Ovary (tissue), 9 donors: ENCODE results near the gene CEMP1. TPM values are rescaled to one million over a fixed set of nuclear protein-coding genes. Genes with fewer than 3 reads are reported as not detected.
A peak's percentile ranks its signal among the peaks of the same experiment; 100 is the strongest.

Source experiments
- DNase-seq, 5 donors: peaks; one replicate each; pipeline ENCODE4 v3.0.0-alpha.2; 2019 to 2020
- H3K27ac ChIP-seq, 2 donors: fragments of 200-600 bp; one replicate each; pipeline versions ENCODE4 v1.5.1 to v1.8.0; 2019 to 2022
- H3K27me3 ChIP-seq: fragments of 200-600 bp; one replicate; pipeline ENCODE4 v1.8.0; 2022
- H3K36me3 ChIP-seq: fragments of 200-600 bp; sonication (generic); one replicate; pipeline ENCODE4 v1.5.1; 2019
- H3K4me1 ChIP-seq: one replicate; pipeline ENCODE4 v1.8.1; 2013; ENCODE audit warnings: mild to moderate bottlenecking, moderate library complexity; ENCODE audit not compliant: insufficient read depth
- H3K4me3 ChIP-seq: fragments of 200-600 bp; sonication (generic); one replicate; pipeline ENCODE4 v1.5.1; 2017
- H3K9me3 ChIP-seq, 2 donors: fragments of 200-600 bp in 1 of 2; sonication (generic) in 1 of 2; one replicate each; pipeline versions ENCODE4 v1.5.1 to v1.8.1; 2013 to 2019; ENCODE audit warnings: mild to moderate bottlenecking in 1 of 2, moderate library complexity in 1 of 2
- CTCF ChIP-seq, 3 donors: fragments of 450-650 bp in 2 of 3; fragments of 200-600 bp in 1 of 3; IDR thresholded peaks; one replicate each; pipeline versions ENCODE4 v1.5.1 to v1.8.0; 2016 to 2022; ENCODE audit warnings: antibody characterized with exemption in 3 of 3, mild to moderate bottlenecking in 1 of 3
- EP300 ChIP-seq: sonication (generic); formaldehyde crosslinking; IDR thresholded peaks from one replicate; pipeline ENCODE4 v1.6.1; 2017; ENCODE audit warnings: antibody characterized with exemption
- POLR2A ChIP-seq: fragments of 450-650 bp; IDR thresholded peaks from one replicate; pipeline ENCODE4 v1.6.1; 2017; ENCODE audit warnings: antibody characterized with exemption, mild to moderate bottlenecking, moderate library complexity
- WGBS, 3 donors: extraction: QIAGEN DNeasy Blood & Tissue Kit in 1 of 3; methylation state at CpG; one replicate each; pipeline versions ENCODE4 v1.1.5 to v1.1.7; 2013 to 2017; 5-methylcytosine and 5-hydroxymethylcytosine counted together
- intact Hi-C, 4 donors: fragments of 100-400 bp; cut with DNase I; formaldehyde crosslinking; loops; one replicate each; pipeline versions ENCODE4 v1.11.0 to v1.15.1; 2022 to 2023
- polyA plus RNA-seq, 2 donors: library from polyadenylated mRNA; stranded (reverse); fragments of 200-250 nt in 1 of 2; fragments of 350-450 nt in 1 of 2; fragmentation: Illumina TruSeq in 1 of 2; extraction: RNeasy Lipid Tissue Mini Kit (QIAGEN cat#74804) in 1 of 2; gene quantifications; one replicate each; pipeline ENCODE4 v1.2.3, GENCODE V29; 2013 to 2014
- total RNA-seq, 7 donors: library from RNA; depleted of rRNA in 2 of 7; stranded (reverse); fragments of >200 nt in 2 of 7; fragmentation: NEBNext Ultra II Directional in 3 of 7; extraction: Animal tissue kit (Norgen Biotek cat#: 25700) in 3 of 7; gene quantifications; one replicate each; pipeline versions ENCODE4 v1.1.0 to v1.2.4, GENCODE V29; 2016 to 2023
- donor health status: DM: no; HTN: no; CAD: no; lungs with moderate emphysema.
- donor health status: DM: no; HTN: no; CAD: no.
- donor health status: Bipolar disorder and iron deficiency.
- donor health status: DM: yes; HTN: yes; CAD: no.
- donor health status: DM: no; HTN: no; CAD: no.
- donor health status: DM: yes; HTN: yes; CAD: no.

Gene CEMP1
- total and polyA plus RNA-seq, 9 donors: 0.33 to 1.0 (median 0.37) TPM; not detected in 4

GRCh38 chr16:2532494-2533141 lies 1.4 kb upstream of the CEMP1 start:
- TF ChIP-seq EP300 (no peak), POLR2A (no peak), CTCF (IDR thresholded peaks at IDR 0.05) (no peak)
- H3K36me3 ChIP-seq: no peaks in the 10 kb centered on the region
- no peaks in the 10 kb centered on the region for H3K9me3 ChIP-seq
- intact Hi-C loops: no loop called here
- WGBS, 3 donors: 1 to 2% (median 2%) methylated on average over 37 of the region's 37 CpGs
- no peaks in the 10 kb centered on the region for H3K27me3 ChIP-seq
- H3K4me1 ChIP-seq: peaks cover 5% of the 10 kb centered on the region
- peak overlapping the region; percentile 88 to 90 for H3K27ac ChIP-seq
- peak overlapping the region; percentile 54 for H3K4me3 ChIP-seq
- peak; percentile 73 to 85 (median 83) for DNase-seq

- TF ChIP-seq EP300: peak; percentile 37
- no peak for TF ChIP-seq CTCF (IDR thresholded peaks at IDR 0.05)
- TF ChIP-seq POLR2A: peak; percentile 66
- WGBS, 3 donors: 0 to 1% (median 0%) methylated on average over 71 to 84 of the region's 84 CpGs
- peaks cover 3% of the 10 kb centered on the region for H3K4me1 ChIP-seq
- no peaks in the 10 kb centered on the region for H3K36me3 ChIP-seq
- intact Hi-C loops: no loop called here
- no peaks in the 10 kb centered on the region for H3K9me3 ChIP-seq
- peak; percentile 98 to 99 (median 98) for DNase-seq
- H3K4me3 ChIP-seq: peak overlapping the region; percentile 54
- H3K27ac ChIP-seq: peak overlapping the region; percentile 88 to 90
- no peaks in the 10 kb centered on the region for H3K27me3 ChIP-seq
Measured at GRCh38 chr16:2531696-2532493, 687 bp upstream of the CEMP1 start.

GRCh38 chr16:2530629-2531318 lies 434 bp downstream of the CEMP1 start:
- intact Hi-C loops: no loop called here
- Histone ChIP-seq H3K4me3 (no peak overlapping the region), H3K36me3 (no peaks in the 10 kb centered on the region), H3K9me3 (no peaks in the 10 kb centered on the region), H3K27ac (peak overlapping the region; percentile 76 to 88), H3K27me3 (no peaks in the 10 kb centered on the region), H3K4me1 (peaks cover 2% of the 10 kb centered on the region)
- 81 to 85% (median 83%) methylated on average over 14 of the region's 14 CpGs for WGBS, 3 donors
- peak in 3 of 5 donors; percentile 31 to 55 (median 49) for DNase-seq
- TF ChIP-seq CTCF (IDR thresholded peaks at IDR 0.05) (no peak), EP300 (no peak), POLR2A (no peak)

- Histone ChIP-seq H3K4me1 (peaks cover 2% of the 10 kb centered on the region), H3K27ac (no peak overlapping the region), H3K4me3 (no peak overlapping the region), H3K36me3 (no peaks in the 10 kb centered on the region), H3K9me3 (no peaks in the 10 kb centered on the region), H3K27me3 (no peaks in the 10 kb centered on the region)
- intact Hi-C loops: no loop called here
- peak in 2 of 5 donors; percentile 54 to 57 for DNase-seq
- 83 to 85% (median 84%) methylated on average over 15 of the region's 15 CpGs for WGBS, 3 donors
- TF ChIP-seq CTCF (IDR thresholded peaks at IDR 0.05) (no peak), EP300 (no peak), POLR2A (no peak)
Measured at GRCh38 chr16:2529961-2530628, 1.1 kb downstream of the CEMP1 start.
